Right lobe of liver (tissue), 4 donors: ENCODE measurements around the gene OSBPL10.

ENCODE experiments used
- POLR2A ChIP-seq: fragments of 450-650 bp; IDR thresholded peaks from one replicate; pipeline ENCODE4 v1.6.1; 2017; ENCODE audit warnings: antibody characterized with exemption, mild to moderate bottlenecking
- TF ChIP-seq, protein P1 (sequence below), 4 donors: fragments of 200-600 bp in 3 of 4; fragments of 450-650 bp in 1 of 4; IDR thresholded peaks; one replicate each; pipeline versions ENCODE4 v1.5.1 to v1.8.0; 2016 to 2022; ENCODE audit warnings: antibody characterized with exemption in 4 of 4, mild to moderate bottlenecking in 2 of 4
- donor health status: DM: no; HTN: no; CAD: no.
- donor health status: DM: no; HTN: no; CAD: no.
- donor health status: DM: no; HTN: yes; CAD: no.

DNA sequence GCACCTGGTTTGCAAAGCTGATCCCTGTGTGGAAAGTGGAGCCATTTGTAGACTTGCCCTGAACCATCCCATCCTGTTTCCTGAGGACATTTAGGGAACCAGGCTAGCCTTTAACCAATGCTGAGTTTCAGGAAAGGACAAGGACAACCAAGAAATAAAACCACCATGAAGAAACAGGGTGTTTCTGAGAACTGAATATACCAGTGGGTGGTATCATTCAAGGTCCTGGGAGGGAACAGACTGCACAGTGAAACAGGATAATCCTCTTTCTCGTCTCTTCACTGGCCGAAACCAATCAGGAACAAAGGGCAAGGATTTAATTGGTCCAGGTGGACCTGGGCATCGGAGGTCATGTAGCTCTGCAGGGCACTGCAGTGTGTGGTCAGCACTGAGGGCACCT lies 22.3 kb upstream of the OSBPL10 start:
- TF ChIP-seq, protein P1, sequence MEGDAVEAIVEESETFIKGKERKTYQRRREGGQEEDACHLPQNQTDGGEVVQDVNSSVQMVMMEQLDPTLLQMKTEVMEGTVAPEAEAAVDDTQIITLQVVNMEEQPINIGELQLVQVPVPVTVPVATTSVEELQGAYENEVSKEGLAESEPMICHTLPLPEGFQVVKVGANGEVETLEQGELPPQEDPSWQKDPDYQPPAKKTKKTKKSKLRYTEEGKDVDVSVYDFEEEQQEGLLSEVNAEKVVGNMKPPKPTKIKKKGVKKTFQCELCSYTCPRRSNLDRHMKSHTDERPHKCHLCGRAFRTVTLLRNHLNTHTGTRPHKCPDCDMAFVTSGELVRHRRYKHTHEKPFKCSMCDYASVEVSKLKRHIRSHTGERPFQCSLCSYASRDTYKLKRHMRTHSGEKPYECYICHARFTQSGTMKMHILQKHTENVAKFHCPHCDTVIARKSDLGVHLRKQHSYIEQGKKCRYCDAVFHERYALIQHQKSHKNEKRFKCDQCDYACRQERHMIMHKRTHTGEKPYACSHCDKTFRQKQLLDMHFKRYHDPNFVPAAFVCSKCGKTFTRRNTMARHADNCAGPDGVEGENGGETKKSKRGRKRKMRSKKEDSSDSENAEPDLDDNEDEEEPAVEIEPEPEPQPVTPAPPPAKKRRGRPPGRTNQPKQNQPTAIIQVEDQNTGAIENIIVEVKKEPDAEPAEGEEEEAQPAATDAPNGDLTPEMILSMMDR (IDR thresholded peaks at IDR 0.05) = no peak
- no peak for TF ChIP-seq POLR2A
